Measurements from ENCODE around the gene GPSM3. TPM values are rescaled to one million over a fixed set of nuclear protein-coding genes. Genes with fewer than 3 reads are reported as not detected.

GPSM3 gene
- total and polyA plus RNA-seq, 2 of the 13 experiments (the other 11 are each of a cell fraction or from before 2014, with no cell fraction given): 0.18 to 6.2 TPM

DNA sequence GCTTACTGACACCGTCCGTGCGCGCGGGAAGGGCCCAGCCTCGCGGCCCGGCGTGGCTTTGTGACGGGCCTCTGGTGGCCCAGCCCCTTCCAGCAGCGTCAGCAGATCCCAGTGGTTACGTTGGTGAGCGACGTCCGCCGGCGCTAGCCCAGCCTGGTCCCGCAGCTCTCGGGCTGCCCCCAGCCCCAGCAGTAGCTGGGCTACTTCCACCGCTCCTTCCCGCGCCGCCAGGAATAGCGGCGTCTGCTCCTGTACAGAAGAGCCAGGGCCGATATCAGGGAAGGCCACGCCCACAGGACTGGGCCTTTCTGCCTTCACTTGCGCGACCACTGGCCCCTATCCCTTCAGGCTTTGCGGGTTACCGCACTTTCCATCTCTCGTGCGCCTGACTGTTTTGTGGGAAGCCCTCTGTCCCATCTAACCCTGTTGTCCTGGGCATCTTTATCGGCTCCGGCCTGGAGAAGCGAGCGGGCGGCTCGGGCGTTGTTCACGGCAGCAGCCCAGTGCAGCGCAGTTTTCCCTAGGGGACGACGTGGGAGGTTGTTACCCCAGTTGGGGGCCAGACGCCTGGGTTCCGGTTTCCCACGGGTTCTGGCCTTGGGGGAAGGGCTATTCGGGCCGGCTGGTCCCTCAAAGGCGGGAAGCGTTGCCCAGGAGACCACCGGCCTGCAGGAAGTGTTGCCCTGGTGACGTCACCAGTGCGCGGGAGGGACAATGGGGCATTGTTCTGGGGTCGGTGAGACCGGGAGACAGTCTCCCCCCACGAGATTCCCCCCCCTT, 3.6 kb upstream of the GPSM3 start (continued):
- TF ChIP-seq KDM5B (CRISPR knock-in tag; IDR thresholded peaks at IDR 0.05; ENCODE audit: borderline replicate concordance): peak; percentile 91
- peak; percentile 71; the same call in 1 of the 2 replicates for TF ChIP-seq ELF3 (CRISPR knock-in tag; IDR thresholded peaks at IDR 0.05)
- TF ChIP-seq NR2F1 (CRISPR knock-in tag; IDR thresholded peaks at IDR 0.05): no peak
- TF ChIP-seq, protein P1, sequence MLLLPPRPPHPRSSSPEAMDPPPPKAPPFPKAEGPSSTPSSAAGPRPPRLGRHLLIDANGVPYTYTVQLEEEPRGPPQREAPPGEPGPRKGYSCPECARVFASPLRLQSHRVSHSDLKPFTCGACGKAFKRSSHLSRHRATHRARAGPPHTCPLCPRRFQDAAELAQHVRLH (CRISPR knock-in tag; IDR thresholded peaks at IDR 0.05; ENCODE audit: borderline replicate concordance, low read depth): no peak; the same call in 1 of the 2 replicates
- no peak for TF ChIP-seq ZNF674 (CRISPR knock-in tag; IDR thresholded peaks at IDR 0.05; ENCODE audit: low read depth)
- TF ChIP-seq, protein P2, sequence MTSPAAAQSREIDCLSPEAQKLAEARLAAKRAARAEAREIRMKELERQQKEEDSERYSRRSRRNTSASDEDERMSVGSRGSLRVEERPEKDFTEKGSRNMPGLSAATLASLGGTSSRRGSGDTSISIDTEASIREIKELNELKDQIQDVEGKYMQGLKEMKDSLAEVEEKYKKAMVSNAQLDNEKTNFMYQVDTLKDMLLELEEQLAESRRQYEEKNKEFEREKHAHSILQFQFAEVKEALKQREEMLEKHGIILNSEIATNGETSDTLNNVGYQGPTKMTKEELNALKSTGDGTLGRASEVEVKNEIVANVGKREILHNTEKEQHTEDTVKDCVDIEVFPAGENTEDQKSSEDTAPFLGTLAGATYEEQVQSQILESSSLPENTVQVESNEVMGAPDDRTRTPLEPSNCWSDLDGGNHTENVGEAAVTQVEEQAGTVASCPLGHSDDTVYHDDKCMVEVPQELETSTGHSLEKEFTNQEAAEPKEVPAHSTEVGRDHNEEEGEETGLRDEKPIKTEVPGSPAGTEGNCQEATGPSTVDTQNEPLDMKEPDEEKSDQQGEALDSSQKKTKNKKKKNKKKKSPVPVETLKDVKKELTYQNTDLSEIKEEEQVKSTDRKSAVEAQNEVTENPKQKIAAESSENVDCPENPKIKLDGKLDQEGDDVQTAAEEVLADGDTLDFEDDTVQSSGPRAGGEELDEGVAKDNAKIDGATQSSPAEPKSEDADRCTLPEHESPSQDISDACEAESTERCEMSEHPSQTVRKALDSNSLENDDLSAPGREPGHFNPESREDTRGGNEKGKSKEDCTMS (CRISPR knock-in tag; conservative IDR thresholded peaks at IDR 0.05): no peak
- TF ChIP-seq NRL (CRISPR knock-in tag; IDR thresholded peaks at IDR 0.05; ENCODE audit: borderline replicate concordance): peak; percentile 96
- TF ChIP-seq, protein P3, sequence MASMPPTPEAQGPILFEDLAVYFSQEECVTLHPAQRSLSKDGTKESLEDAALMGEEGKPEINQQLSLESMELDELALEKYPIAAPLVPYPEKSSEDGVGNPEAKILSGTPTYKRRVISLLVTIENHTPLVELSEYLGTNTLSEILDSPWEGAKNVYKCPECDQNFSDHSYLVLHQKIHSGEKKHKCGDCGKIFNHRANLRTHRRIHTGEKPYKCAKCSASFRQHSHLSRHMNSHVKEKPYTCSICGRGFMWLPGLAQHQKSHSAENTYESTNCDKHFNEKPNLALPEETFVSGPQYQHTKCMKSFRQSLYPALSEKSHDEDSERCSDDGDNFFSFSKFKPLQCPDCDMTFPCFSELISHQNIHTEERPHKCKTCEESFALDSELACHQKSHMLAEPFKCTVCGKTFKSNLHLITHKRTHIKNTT (CRISPR knock-in tag; IDR thresholded peaks at IDR 0.05): 0 out of 2 replicates have a peak, but pooled peaks have one; percentile 29
- TF ChIP-seq RFX3 (CRISPR knock-in tag; IDR thresholded peaks at IDR 0.05): peak; percentile 82
- no peak for TF ChIP-seq ZNF672 (CRISPR knock-in tag; IDR thresholded peaks at IDR 0.05)
- TF ChIP-seq, protein P4, sequence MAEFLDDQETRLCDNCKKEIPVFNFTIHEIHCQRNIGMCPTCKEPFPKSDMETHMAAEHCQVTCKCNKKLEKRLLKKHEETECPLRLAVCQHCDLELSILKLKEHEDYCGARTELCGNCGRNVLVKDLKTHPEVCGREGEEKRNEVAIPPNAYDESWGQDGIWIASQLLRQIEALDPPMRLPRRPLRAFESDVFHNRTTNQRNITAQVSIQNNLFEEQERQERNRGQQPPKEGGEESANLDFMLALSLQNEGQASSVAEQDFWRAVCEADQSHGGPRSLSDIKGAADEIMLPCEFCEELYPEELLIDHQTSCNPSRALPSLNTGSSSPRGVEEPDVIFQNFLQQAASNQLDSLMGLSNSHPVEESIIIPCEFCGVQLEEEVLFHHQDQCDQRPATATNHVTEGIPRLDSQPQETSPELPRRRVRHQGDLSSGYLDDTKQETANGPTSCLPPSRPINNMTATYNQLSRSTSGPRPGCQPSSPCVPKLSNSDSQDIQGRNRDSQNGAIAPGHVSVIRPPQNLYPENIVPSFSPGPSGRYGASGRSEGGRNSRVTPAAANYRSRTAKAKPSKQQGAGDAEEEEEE (CRISPR knock-in tag; IDR thresholded peaks at IDR 0.05; ENCODE audit: borderline replicate concordance): 0 out of 2 replicates have a peak, but pooled peaks have one; percentile 76
- TF ChIP-seq, protein P5, sequence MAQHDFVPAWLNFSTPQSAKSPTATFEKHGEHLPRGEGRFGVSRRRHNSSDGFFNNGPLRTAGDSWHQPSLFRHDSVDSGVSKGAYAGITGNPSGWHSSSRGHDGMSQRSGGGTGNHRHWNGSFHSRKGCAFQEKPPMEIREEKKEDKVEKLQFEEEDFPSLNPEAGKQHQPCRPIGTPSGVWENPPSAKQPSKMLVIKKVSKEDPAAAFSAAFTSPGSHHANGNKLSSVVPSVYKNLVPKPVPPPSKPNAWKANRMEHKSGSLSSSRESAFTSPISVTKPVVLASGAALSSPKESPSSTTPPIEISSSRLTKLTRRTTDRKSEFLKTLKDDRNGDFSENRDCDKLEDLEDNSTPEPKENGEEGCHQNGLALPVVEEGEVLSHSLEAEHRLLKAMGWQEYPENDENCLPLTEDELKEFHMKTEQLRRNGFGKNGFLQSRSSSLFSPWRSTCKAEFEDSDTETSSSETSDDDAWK (CRISPR knock-in tag; IDR thresholded peaks at IDR 0.05): no peak
- TF ChIP-seq, protein P6, sequence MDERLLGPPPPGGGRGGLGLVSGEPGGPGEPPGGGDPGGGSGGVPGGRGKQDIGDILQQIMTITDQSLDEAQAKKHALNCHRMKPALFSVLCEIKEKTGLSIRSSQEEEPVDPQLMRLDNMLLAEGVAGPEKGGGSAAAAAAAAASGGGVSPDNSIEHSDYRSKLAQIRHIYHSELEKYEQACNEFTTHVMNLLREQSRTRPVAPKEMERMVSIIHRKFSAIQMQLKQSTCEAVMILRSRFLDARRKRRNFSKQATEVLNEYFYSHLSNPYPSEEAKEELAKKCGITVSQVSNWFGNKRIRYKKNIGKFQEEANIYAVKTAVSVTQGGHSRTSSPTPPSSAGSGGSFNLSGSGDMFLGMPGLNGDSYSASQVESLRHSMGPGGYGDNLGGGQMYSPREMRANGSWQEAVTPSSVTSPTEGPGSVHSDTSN (CRISPR knock-in tag; IDR thresholded peaks at IDR 0.05): no peak
- TF ChIP-seq ARNT (IDR thresholded peaks at IDR 0.05): no peak
- TF ChIP-seq, protein P7, sequence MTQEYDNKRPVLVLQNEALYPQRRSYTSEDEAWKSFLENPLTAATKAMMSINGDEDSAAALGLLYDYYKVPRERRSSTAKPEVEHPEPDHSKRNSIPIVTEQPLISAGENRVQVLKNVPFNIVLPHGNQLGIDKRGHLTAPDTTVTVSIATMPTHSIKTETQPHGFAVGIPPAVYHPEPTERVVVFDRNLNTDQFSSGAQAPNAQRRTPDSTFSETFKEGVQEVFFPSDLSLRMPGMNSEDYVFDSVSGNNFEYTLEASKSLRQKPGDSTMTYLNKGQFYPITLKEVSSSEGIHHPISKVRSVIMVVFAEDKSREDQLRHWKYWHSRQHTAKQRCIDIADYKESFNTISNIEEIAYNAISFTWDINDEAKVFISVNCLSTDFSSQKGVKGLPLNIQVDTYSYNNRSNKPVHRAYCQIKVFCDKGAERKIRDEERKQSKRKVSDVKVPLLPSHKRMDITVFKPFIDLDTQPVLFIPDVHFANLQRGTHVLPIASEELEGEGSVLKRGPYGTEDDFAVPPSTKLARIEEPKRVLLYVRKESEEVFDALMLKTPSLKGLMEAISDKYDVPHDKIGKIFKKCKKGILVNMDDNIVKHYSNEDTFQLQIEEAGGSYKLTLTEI (CRISPR knock-in tag; conservative IDR thresholded peaks at IDR 0.05): no peak
